Osteocyte (in vitro differentiated cells): ENCODE measurements around the gene IGF2R. TPM values are rescaled to one million over a fixed set of nuclear protein-coding genes. Genes with fewer than 3 reads are reported as not detected.
A peak's percentile ranks its signal among the peaks of the same experiment; 100 is the strongest.

Experiments
- DNase-seq: peaks from one replicate; pipeline ENCODE4 v3.0.0; 2021; ENCODE audit warnings: mixed read lengths; ENCODE audit not compliant: unreplicated experiment; ENCODE audit errors: extremely low spot score
- H3K27ac Mint-ChIP-seq: one replicate; pipeline ENCODE4 v1.8.0; 2021; ENCODE audit warnings: mild to moderate bottlenecking, mixed read lengths; ENCODE audit not compliant: unreplicated experiment
- H3K27me3 Mint-ChIP-seq: one replicate; pipeline ENCODE4 v1.8.0; 2021; ENCODE audit warnings: mixed read lengths; ENCODE audit not compliant: unreplicated experiment
- H3K36me3 Mint-ChIP-seq: one replicate; pipeline ENCODE4 v1.8.0; 2021; ENCODE audit warnings: mixed read lengths; ENCODE audit not compliant: unreplicated experiment
- H3K4me1 Mint-ChIP-seq: one replicate; pipeline ENCODE4 v1.8.0; 2021; ENCODE audit warnings: mixed read lengths; ENCODE audit not compliant: unreplicated experiment
- H3K4me3 Mint-ChIP-seq: one replicate; pipeline ENCODE4 v1.8.0; 2021; ENCODE audit warnings: mild to moderate bottlenecking, moderate library complexity, mixed read lengths; ENCODE audit not compliant: unreplicated experiment
- H3K9me3 Mint-ChIP-seq: one replicate; pipeline ENCODE4 v1.8.0; 2021; ENCODE audit warnings: mixed read lengths; ENCODE audit not compliant: unreplicated experiment
- total RNA-seq: library from RNA; stranded (reverse); gene quantifications from 2 replicates; pipeline ENCODE4 v1.2.1, GENCODE V29; 2021
- TF ChIP-seq, protein P1 (sequence below): fragments of 200-600 bp; sonication (generic); IDR thresholded peaks from 2 replicates; pipeline ENCODE4 v1.5.0; 2021; ENCODE audit warnings: antibody characterized with exemption, mild to moderate bottlenecking, moderate library complexity

IGF2R gene
- total RNA-seq, 1 donor from 2014 or later = 196 TPM

DNA sequence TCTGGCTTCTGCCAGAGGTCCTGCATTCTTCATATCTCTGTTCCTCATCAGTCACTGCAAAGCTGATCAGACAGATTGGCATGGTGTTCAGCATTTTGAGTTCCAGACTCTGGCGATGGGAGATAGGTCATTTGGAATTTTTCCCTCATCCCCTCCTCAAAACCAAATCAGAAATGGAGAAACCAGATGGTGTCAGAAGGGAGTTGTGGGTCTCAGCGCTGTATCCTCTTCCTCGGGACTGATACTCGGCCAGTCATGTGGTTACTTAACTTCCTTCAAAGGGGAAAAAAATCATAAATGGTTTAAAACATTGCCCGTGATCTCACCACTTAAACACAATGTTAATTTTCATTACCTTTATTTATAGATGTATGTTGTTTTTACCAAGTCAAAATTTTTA, 75.8 kb downstream of the IGF2R start:
- peak overlapping the region; percentile 82 for H3K27ac Mint-ChIP-seq

DNA sequence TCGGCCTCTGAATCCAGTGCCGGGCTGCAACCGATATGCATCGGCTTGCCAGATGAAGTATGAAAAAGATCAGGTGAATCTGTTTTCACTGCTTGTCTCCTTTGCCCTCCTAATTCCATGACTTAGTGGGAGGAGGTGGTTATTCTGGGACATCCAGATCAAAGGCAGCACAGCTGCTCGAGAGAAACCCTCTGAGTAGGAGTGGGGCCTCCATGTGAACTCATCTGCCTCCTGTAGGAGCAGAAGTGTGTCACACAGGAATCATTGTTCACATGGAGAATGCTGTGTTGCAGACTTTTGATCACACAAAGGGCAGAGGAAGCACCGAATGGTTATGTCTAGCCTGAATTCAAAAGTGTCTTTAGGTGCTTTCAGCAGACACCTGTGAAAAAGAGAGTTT, 79.6 kb downstream of the IGF2R start:
- H3K36me3 Mint-ChIP-seq = peaks cover 80% of the 10 kb centered on the region
- no peak overlapping the region for H3K27ac Mint-ChIP-seq

More for the DNA sequence above, 75.8 kb downstream of the IGF2R start:
- TF ChIP-seq, protein P1, sequence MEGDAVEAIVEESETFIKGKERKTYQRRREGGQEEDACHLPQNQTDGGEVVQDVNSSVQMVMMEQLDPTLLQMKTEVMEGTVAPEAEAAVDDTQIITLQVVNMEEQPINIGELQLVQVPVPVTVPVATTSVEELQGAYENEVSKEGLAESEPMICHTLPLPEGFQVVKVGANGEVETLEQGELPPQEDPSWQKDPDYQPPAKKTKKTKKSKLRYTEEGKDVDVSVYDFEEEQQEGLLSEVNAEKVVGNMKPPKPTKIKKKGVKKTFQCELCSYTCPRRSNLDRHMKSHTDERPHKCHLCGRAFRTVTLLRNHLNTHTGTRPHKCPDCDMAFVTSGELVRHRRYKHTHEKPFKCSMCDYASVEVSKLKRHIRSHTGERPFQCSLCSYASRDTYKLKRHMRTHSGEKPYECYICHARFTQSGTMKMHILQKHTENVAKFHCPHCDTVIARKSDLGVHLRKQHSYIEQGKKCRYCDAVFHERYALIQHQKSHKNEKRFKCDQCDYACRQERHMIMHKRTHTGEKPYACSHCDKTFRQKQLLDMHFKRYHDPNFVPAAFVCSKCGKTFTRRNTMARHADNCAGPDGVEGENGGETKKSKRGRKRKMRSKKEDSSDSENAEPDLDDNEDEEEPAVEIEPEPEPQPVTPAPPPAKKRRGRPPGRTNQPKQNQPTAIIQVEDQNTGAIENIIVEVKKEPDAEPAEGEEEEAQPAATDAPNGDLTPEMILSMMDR = no peak
- DNase-seq = no peak
- H3K36me3 Mint-ChIP-seq = peaks cover 59% of the 10 kb centered on the region
- peaks cover 44% of the 10 kb centered on the region for H3K4me1 Mint-ChIP-seq
- H3K9me3 Mint-ChIP-seq = no peaks in the 10 kb centered on the region
- H3K27me3 Mint-ChIP-seq = no peaks in the 10 kb centered on the region
- no peak overlapping the region for H3K4me3 Mint-ChIP-seq

DNA sequence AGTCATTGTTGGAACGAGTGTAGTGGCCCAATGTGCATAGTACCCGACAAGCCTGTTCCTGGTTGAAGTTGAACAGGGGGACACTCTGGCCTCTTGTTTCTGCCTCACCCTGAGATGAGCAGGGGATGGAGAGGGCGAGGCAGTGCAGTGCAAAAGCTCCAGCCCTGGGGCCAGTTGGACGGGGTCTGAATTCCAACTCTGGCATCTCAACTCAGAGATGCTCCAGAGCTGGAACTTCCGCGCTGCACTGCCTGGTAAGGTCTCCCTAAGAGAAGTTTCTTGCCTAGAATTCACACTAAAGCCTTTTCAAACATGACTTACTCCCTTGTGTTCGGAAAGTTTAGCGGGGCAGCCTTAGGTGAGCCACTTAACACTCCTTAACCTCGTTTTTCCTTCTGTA, 80.5 kb downstream of the IGF2R start:
- TF ChIP-seq, protein P1 = no peak
- no peaks in the 10 kb centered on the region for H3K9me3 Mint-ChIP-seq
- DNase-seq = no peak
- H3K36me3 Mint-ChIP-seq = peaks cover 83% of the 10 kb centered on the region
- H3K27ac Mint-ChIP-seq = no peak overlapping the region
- no peaks in the 10 kb centered on the region for H3K27me3 Mint-ChIP-seq
- peaks cover 8% of the 10 kb centered on the region for H3K4me1 Mint-ChIP-seq
- H3K4me3 Mint-ChIP-seq = no peak overlapping the region

More for the DNA sequence above, 79.6 kb downstream of the IGF2R start:
- no peak overlapping the region for H3K4me3 Mint-ChIP-seq
- TF ChIP-seq, protein P1 = no peak
- H3K27me3 Mint-ChIP-seq = no peaks in the 10 kb centered on the region
- DNase-seq = no peak
- no peaks in the 10 kb centered on the region for H3K9me3 Mint-ChIP-seq
- peaks cover 14% of the 10 kb centered on the region for H3K4me1 Mint-ChIP-seq

DNA sequence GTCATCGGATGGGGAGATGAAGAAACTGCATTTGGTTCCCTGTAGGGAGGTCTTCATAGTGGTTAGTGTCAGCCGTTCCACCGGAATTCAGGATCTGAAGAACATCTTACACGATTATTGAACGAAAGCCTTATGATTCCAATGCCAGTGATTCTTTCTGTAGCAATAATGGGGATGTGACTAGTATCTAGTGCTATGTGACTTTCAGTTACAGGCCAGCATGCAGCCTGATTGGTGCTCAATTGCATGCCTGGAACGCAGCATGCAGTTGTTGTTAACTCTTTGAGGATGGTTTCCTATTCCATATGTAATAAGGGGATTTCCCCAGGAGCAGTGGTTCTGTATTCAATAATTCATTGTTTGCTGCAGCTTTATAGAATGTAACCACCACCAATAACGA, 81.1 kb downstream of the IGF2R start:
- Mint-ChIP-seq H3K9me3 (no peaks in the 10 kb centered on the region), H3K27ac (no peak overlapping the region)

DNA sequence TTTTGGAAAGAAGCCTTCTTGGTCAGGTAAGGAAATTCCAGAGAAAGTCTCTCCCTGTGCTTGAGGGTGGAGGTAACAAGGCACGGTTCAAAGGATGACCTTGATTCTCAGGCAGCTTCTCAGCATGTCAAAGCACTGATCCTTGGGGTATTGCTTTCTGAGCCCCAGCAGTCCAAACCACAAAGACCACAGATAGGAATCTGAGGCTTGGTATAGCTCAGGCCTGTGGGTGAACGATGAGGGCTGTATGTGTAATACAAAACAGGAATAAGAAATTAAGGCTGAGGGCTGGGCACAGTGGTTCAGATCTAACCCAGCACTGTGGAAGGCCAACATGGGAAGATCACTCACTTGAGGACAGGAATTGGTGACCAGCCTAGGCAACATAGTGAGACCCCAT, 82.5 kb downstream of the IGF2R start:
- H3K9me3 Mint-ChIP-seq = no peaks in the 10 kb centered on the region
- TF ChIP-seq, protein P1 = no peak
- H3K4me1 Mint-ChIP-seq = no peaks in the 10 kb centered on the region
- H3K27ac Mint-ChIP-seq = no peak overlapping the region
- no peak overlapping the region for H3K4me3 Mint-ChIP-seq
- H3K27me3 Mint-ChIP-seq = no peaks in the 10 kb centered on the region
- DNase-seq = no peak
- H3K36me3 Mint-ChIP-seq = peaks cover 74% of the 10 kb centered on the region

More for the DNA sequence above, 81.1 kb downstream of the IGF2R start:
- Mint-ChIP-seq H3K4me1 (peaks cover 4% of the 10 kb centered on the region), H3K36me3 (peaks cover 80% of the 10 kb centered on the region), H3K4me3 (no peak overlapping the region), H3K27me3 (no peaks in the 10 kb centered on the region)
- no peak for DNase-seq
- TF ChIP-seq, protein P1 = no peak
